Measurements from ENCODE around the gene E4F1. TPM values are rescaled to one million over a fixed set of nuclear protein-coding genes. Genes with fewer than 3 reads are reported as not detected.

The E4F1 gene
- total RNA-seq, 1 experiment from 2014 or later, result 34.4 TPM

GRCh38 chr16:2191446-2191706, 32.0 kb upstream of the E4F1 start (continued):
- TF ChIP-seq PREB (CRISPR knock-in tag; IDR thresholded peaks at IDR 0.05; ENCODE audit: borderline replicate concordance), result no peak
- no peak for TF ChIP-seq JUN (CRISPR knock-in tag; IDR thresholded peaks at IDR 0.05)
- no peak for TF ChIP-seq AFF4 (CRISPR knock-in tag; IDR thresholded peaks at IDR 0.05; ENCODE audit: borderline replicate concordance)
- no peak for TF ChIP-seq CDX4 (CRISPR knock-in tag; IDR thresholded peaks at IDR 0.05; ENCODE audit: borderline replicate concordance)
- no peak for TF ChIP-seq FOXP1 (CRISPR knock-in tag; IDR thresholded peaks at IDR 0.05; ENCODE audit: borderline replicate concordance)
- TF ChIP-seq FOXJ3 (CRISPR knock-in tag; IDR thresholded peaks at IDR 0.05; ENCODE audit: borderline replicate concordance), result no peak

- H3K9me3 Mint-ChIP-seq, result no peaks in the 10 kb centered on the region
- H3K4me3 Mint-ChIP-seq, result no peak overlapping the region
- no peaks in the 10 kb centered on the region for H3K36me3 Mint-ChIP-seq
- POLR2A ChIA-PET, result interaction anchor here (0.7 to 1.9 kb wide), 3 partner anchors 17 to 95 kb away, joined by 3 to 12 read pairs (median 5); partner anchors contain the start of genes BRICD5 and ECI1
- DNase-seq (ENCODE audit: low spot score) (no peak), ATAC-seq (no peak)
- peaks cover 24% of the 10 kb centered on the region for H3K27me3 Mint-ChIP-seq (ENCODE audit: low read depth)
- CTCF ChIA-PET, result interaction anchor here (0.6 to 3.5 kb wide), 39 partner anchors 9 to 343 kb away, joined by 3 to 62 read pairs (median 4); partner anchors contain the start of genes AMDHD2, BRICD5, CCNF and DNASE1L2
- no peak overlapping the region for H3K27ac Mint-ChIP-seq
- peaks cover 4% of the 10 kb centered on the region; the same call in 1 of the 2 replicates for H3K4me1 Mint-ChIP-seq
- TF ChIP-seq RELA (CRISPR knock-in tag; IDR thresholded peaks at IDR 0.05; ENCODE audit: borderline replicate concordance) (no peak), NFE2L1 (CRISPR knock-in tag; IDR thresholded peaks at IDR 0.05) (no peak), ZNF532 (CRISPR knock-in tag; IDR thresholded peaks at IDR 0.05; ENCODE audit: borderline replicate concordance) (no peak), MXD4 (CRISPR knock-in tag; IDR thresholded peaks at IDR 0.05; ENCODE audit: borderline replicate concordance) (no peak), MLX (CRISPR knock-in tag; IDR thresholded peaks at IDR 0.05) (no peak), ZMAT4 (CRISPR knock-in tag; IDR thresholded peaks at IDR 0.05) (no peak), ZBTB43 (CRISPR knock-in tag; IDR thresholded peaks at IDR 0.05) (no peak), ELF4 (CRISPR knock-in tag; IDR thresholded peaks at IDR 0.05; ENCODE audit: low read depth) (no peak)
Measured at GRCh38 chr16:2194166-2194834, 29.1 kb upstream of the E4F1 start.
